Gastrocnemius medialis (tissue), 4 donors: ENCODE measurements around the gene MYO19.

Experiments
- POLR2A ChIP-seq, 2 donors: fragments of 450-650 bp; IDR thresholded peaks; one replicate each; pipeline ENCODE4 v1.6.1; 2017; ENCODE audit warnings: antibody characterized with exemption in 2 of 2, mild to moderate bottlenecking in 2 of 2, moderate library complexity in 2 of 2
- TF ChIP-seq, protein P1 (sequence below), 5 experiments: fragments of 450-650 bp in 3 of 5; fragments of 200-600 bp in 2 of 5; sonication (generic) in 2 of 5; IDR thresholded peaks in 4 of 5; conservative IDR thresholded peaks in 1 of 5; 1 replicate in 4 of 5; 2 replicates in 1 of 5; pipeline ENCODE4 v1.5.1; 2016 to 2019; ENCODE audit warnings: antibody characterized with exemption in 5 of 5, mild to moderate bottlenecking in 3 of 5, moderate library complexity in 3 of 5

DNA sequence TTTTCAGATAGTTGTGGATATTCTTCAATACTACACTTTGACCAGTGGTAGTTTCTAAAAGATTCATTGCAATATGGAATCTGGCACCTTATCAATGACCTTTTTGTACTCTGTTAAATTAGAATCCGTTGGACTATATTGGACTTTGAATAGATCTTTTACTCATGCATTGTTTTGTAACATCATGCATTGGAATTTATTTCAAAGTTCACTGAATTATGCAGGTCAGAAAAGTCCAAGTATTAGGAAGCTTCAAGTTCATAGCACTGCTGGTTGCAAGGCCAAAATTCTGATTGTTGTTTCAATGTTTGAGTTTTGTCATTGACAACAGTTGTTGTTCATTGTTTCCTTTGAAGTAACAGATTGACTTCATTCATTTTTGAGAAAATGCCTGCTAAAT is 49.1 kb upstream of the MYO19 start:
- TF ChIP-seq POLR2A (IDR thresholded peaks at IDR 0.05), result no peak
- TF ChIP-seq, protein P1, sequence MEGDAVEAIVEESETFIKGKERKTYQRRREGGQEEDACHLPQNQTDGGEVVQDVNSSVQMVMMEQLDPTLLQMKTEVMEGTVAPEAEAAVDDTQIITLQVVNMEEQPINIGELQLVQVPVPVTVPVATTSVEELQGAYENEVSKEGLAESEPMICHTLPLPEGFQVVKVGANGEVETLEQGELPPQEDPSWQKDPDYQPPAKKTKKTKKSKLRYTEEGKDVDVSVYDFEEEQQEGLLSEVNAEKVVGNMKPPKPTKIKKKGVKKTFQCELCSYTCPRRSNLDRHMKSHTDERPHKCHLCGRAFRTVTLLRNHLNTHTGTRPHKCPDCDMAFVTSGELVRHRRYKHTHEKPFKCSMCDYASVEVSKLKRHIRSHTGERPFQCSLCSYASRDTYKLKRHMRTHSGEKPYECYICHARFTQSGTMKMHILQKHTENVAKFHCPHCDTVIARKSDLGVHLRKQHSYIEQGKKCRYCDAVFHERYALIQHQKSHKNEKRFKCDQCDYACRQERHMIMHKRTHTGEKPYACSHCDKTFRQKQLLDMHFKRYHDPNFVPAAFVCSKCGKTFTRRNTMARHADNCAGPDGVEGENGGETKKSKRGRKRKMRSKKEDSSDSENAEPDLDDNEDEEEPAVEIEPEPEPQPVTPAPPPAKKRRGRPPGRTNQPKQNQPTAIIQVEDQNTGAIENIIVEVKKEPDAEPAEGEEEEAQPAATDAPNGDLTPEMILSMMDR (IDR thresholded peaks at IDR 0.05 in 4 of 5, conservative IDR thresholded peaks at IDR 0.05 in 1 of 5), result no peak
